Measurements from ENCODE around the gene SRGAP1. TPM values are rescaled to one million over a fixed set of nuclear protein-coding genes. Genes with fewer than 3 reads are reported as not detected.
"Not testable (repeated sequence)": the region's sequence is repeated elsewhere in the genome, so short reads cannot be mapped to it uniquely, and the experiment has no call there.

SRGAP1 gene
- total RNA-seq, 4 donors from 2014 or later = 7.2 to 22.9 (median 11.5) TPM

- Histone ChIP-seq H3K27me3 (no peaks in the 10 kb centered on the region), H3K4me3 (no peak overlapping the region), H3K9me3 (no peaks in the 10 kb centered on the region), H3K4me1 (peaks cover 0 to 16% (median 5%) of the 10 kb centered on the region in 3 donors), H3K27ac (no peak overlapping the region), H3K36me3 (no peaks in the 10 kb centered on the region)
- WGBS, 2 donors (ENCODE audit: low coverage in 1 of 2) = 66 to 67% methylated on average over 3 to 6 of the region's 6 CpGs
- no peak for ATAC-seq
- TF ChIP-seq CTCF (IDR thresholded peaks at IDR 0.05) = no peak
- TF ChIP-seq POLR2A (IDR thresholded peaks at IDR 0.05) = no peak
- TF ChIP-seq EP300 (IDR thresholded peaks at IDR 0.05) = no peak
- no peak for TF ChIP-seq POLR2AphosphoS5 (IDR thresholded peaks at IDR 0.05)
Observed at GRCh38 chr12:63857771-63858670, 13.5 kb downstream of the SRGAP1 start.

- not testable (repeated sequence) for H3K4me3 ChIP-seq, H3K27ac ChIP-seq, H3K36me3 ChIP-seq, ATAC-seq, H3K9me3 ChIP-seq, H3K27me3 ChIP-seq
- 100% methylated on average over 1 of the region's 2 CpGs; no CpG with 5 or more reads in 1 of the 2 donors for WGBS, 2 donors (ENCODE audit: low coverage in 1 of 2)
- H3K4me1 ChIP-seq = peaks cover 0 to 32% (median 7%) of the 10 kb centered on the region in 3 donors
Observed at GRCh38 chr12:63859880-63860279, 15.4 kb downstream of the SRGAP1 start.

- no peak overlapping the region for H3K4me3 ChIP-seq
- ATAC-seq = no peak
- WGBS, 2 donors (ENCODE audit: low coverage in 1 of 2) = 58 to 77% methylated on average over 4 to 5 of the region's 6 CpGs
- no peaks in the 10 kb centered on the region for H3K36me3 ChIP-seq
- peak overlapping the region in 1 of 4 donors; percentile 13 for H3K27ac ChIP-seq
- TF ChIP-seq POLR2A (IDR thresholded peaks at IDR 0.05) (no peak), CTCF (IDR thresholded peaks at IDR 0.05) (no peak), EP300 (IDR thresholded peaks at IDR 0.05) (no peak), POLR2AphosphoS5 (IDR thresholded peaks at IDR 0.05) (no peak)
- H3K9me3 ChIP-seq = no peaks in the 10 kb centered on the region
- H3K4me1 ChIP-seq = peaks cover 0 to 32% (median 7%) of the 10 kb centered on the region in 3 donors
- no peaks in the 10 kb centered on the region for H3K27me3 ChIP-seq
Observed at GRCh38 chr12:63862187-63862968, 17.9 kb downstream of the SRGAP1 start.

GRCh38 chr12:63862969-63863230 lies 18.4 kb downstream of the SRGAP1 start:
- no peak overlapping the region for H3K27ac ChIP-seq
- no peaks in the 10 kb centered on the region for H3K9me3 ChIP-seq
- H3K4me1 ChIP-seq = peaks cover 0 to 32% (median 7%) of the 10 kb centered on the region in 3 donors
- WGBS, 2 donors (ENCODE audit: low coverage in 1 of 2) = 80 to 81% methylated on average over 1 to 2 of the region's 2 CpGs
- H3K4me3 ChIP-seq = no peak overlapping the region
- H3K27me3 ChIP-seq = no peaks in the 10 kb centered on the region
- ATAC-seq = no peak
- H3K36me3 ChIP-seq = no peaks in the 10 kb centered on the region
- no peak for TF ChIP-seq CTCF (IDR thresholded peaks at IDR 0.05)
- TF ChIP-seq POLR2A (IDR thresholded peaks at IDR 0.05) = no peak
- TF ChIP-seq POLR2AphosphoS5 (IDR thresholded peaks at IDR 0.05) = no peak
- TF ChIP-seq EP300 (IDR thresholded peaks at IDR 0.05) = no peak

- Histone ChIP-seq H3K4me3 (no peak overlapping the region), H3K27ac (no peak overlapping the region), H3K9me3 (no peaks in the 10 kb centered on the region), H3K27me3 (no peaks in the 10 kb centered on the region), H3K36me3 (no peaks in the 10 kb centered on the region), H3K4me1 (peaks cover 0 to 32% (median 7%) of the 10 kb centered on the region in 3 donors)
- TF ChIP-seq POLR2A (IDR thresholded peaks at IDR 0.05) (no peak), EP300 (IDR thresholded peaks at IDR 0.05) (no peak)
- 69 to 83% methylated on average over 5 of the region's 5 CpGs for WGBS, 2 donors (ENCODE audit: low coverage in 1 of 2)
- ATAC-seq = no peak
Observed at GRCh38 chr12:63863658-63864453, 19.4 kb downstream of the SRGAP1 start.

All from gastroesophageal sphincter (tissue), 4 donors.